NCI-H1048 (cell line): ENCODE data around the gene CD101.

Source experiments
- DNase-seq: peaks from one replicate; lab custom pipeline; 2025; lab: John Stamatoyannopoulos, UW

The CD101 gene

GRCh38 chr1:117015724-117016123 lies 14.2 kb downstream of the CD101 start:
- DNase-seq = no peak

GRCh38 chr1:117017062-117017461 lies 15.5 kb downstream of the CD101 start:
- no peak for DNase-seq

- DNase-seq = no peak
Observed at GRCh38 chr1:117017648-117018047, 16.1 kb downstream of the CD101 start.

- no peak for DNase-seq
Observed at GRCh38 chr1:117020526-117021156, 19.1 kb downstream of the CD101 start.

- DNase-seq = no peak
Observed at GRCh38 chr1:117022114-117022513, 20.6 kb downstream of the CD101 start.

GRCh38 chr1:117025568-117025967 lies 24.0 kb downstream of the CD101 start:
- no peak for DNase-seq

GRCh38 chr1:117026361-117026760 lies 24.8 kb downstream of the CD101 start:
- no peak for DNase-seq

- no peak for DNase-seq
Observed at GRCh38 chr1:117029685-117030084, 28.1 kb downstream of the CD101 start.

- no peak for DNase-seq
Observed at GRCh38 chr1:117030271-117030877, 28.8 kb downstream of the CD101 start.

- no peak for DNase-seq
Observed at GRCh38 chr1:117032266-117032665, 30.7 kb downstream of the CD101 start.

GRCh38 chr1:117032681-117033539 lies 31.4 kb downstream of the CD101 start:
- no peak for DNase-seq

GRCh38 chr1:117033772-117034171 lies 32.2 kb downstream of the CD101 start:
- DNase-seq = no peak

- no peak for DNase-seq
Observed at GRCh38 chr1:117034791-117035290, 33.3 kb downstream of the CD101 start.

- no peak for DNase-seq
Observed at GRCh38 chr1:117036018-117036461, 34.5 kb downstream of the CD101 start.

- DNase-seq = no peak
Observed at GRCh38 chr1:117037802-117038201, 36.2 kb downstream of the CD101 start.

GRCh38 chr1:117038236-117038635 lies 36.7 kb downstream of the CD101 start:
- DNase-seq = no peak

GRCh38 chr1:117044217-117044616 lies 42.7 kb downstream of the CD101 start:
- no peak for DNase-seq

- DNase-seq = no peak
Observed at GRCh38 chr1:117045644-117046043, 44.1 kb downstream of the CD101 start.

- no peak for DNase-seq
Observed at GRCh38 chr1:117046781-117047180, 45.2 kb downstream of the CD101 start.

- no peak for DNase-seq
Observed at GRCh38 chr1:117047271-117047670, 45.7 kb downstream of the CD101 start.

GRCh38 chr1:117049857-117050256 lies 48.3 kb downstream of the CD101 start:
- no peak for DNase-seq

- no peak for DNase-seq
Observed at GRCh38 chr1:117051224-117052064, 49.9 kb downstream of the CD101 start.
